Nephron progenitor cell (in vitro differentiated cells): Measurements from ENCODE around the gene BET1L.
A peak's percentile ranks its signal among the peaks of the same experiment; 100 is the strongest.

Experiments used
- DNase-seq: peaks from one replicate; pipeline ENCODE4 v3.0.0; 2021
- H3K27ac Mint-ChIP-seq: 2 replicates; pipeline ENCODE4 v1.8.0; 2021; ENCODE audit warnings: mild to moderate bottlenecking, moderate library complexity, mixed read lengths
- H3K27me3 Mint-ChIP-seq: 2 replicates; pipeline ENCODE4 v1.8.0; 2021; ENCODE audit warnings: mild to moderate bottlenecking, low read depth, mixed read lengths; ENCODE audit not compliant: poor library complexity
- H3K36me3 Mint-ChIP-seq: 2 replicates; pipeline ENCODE4 v1.8.0; 2021; ENCODE audit warnings: low read depth, mixed read lengths
- H3K4me1 Mint-ChIP-seq: 2 replicates; pipeline ENCODE4 v1.8.0; 2021; ENCODE audit warnings: mixed read lengths
- H3K4me3 Mint-ChIP-seq: 2 replicates; pipeline ENCODE4 v1.8.0; 2021; ENCODE audit warnings: mild to moderate bottlenecking, moderate library complexity, mixed read lengths
- H3K9me3 Mint-ChIP-seq: 2 replicates; pipeline ENCODE4 v1.8.0; 2021; ENCODE audit warnings: mild to moderate bottlenecking, moderate library complexity, mixed read lengths
- CTCF ChIP-seq: fragments of 200-600 bp; sonication (generic); IDR thresholded peaks from 2 replicates; pipeline ENCODE4 v1.5.0; 2021; ENCODE audit warnings: antibody characterized with exemption

The BET1L gene

GRCh38 chr11:207208-207862 lies at the start of gene BET1L, which contains the start of gene RIC8A:
BET1L (minus strand) TSS chr11:207399; CDS start chr11:207321, 78 bp downstream.
RIC8A (plus strand) TSS chr11:207708; CDS start chr11:208855, 1,147 bp downstream.
- Mint-ChIP-seq H3K4me3 (peak within 1 kb of the TSS; percentile 97), H3K36me3 (peaks cover 24% of the 10 kb centered on the region), H3K9me3 (no peaks in the 10 kb centered on the region), H3K27me3 (no peaks in the 10 kb centered on the region), H3K27ac (peak within 1 kb of the TSS; percentile 100), H3K4me1 (peaks cover 34% of the 10 kb centered on the region)
- no peak for TF ChIP-seq CTCF
- peak; percentile 97 for DNase-seq

- H3K27me3 Mint-ChIP-seq = peaks cover 15% of the 10 kb centered on the region
- H3K9me3 Mint-ChIP-seq = peaks cover 4% of the 10 kb centered on the region
- no peak overlapping the region for H3K27ac Mint-ChIP-seq
- peaks cover 26% of the 10 kb centered on the region for H3K36me3 Mint-ChIP-seq
- DNase-seq = no peak
- TF ChIP-seq CTCF = no peak
- H3K4me3 Mint-ChIP-seq = no peak overlapping the region
- H3K4me1 Mint-ChIP-seq = peaks cover 9% of the 10 kb centered on the region
These were observed 48.6 kb upstream of the BET1L start for GRCh38 chr11:255816-256215.

GRCh38 chr11:255176-255575 lies 48.0 kb upstream of the BET1L start:
- Mint-ChIP-seq H3K27me3 (peaks cover 8% of the 10 kb centered on the region), H3K27ac (no peak overlapping the region), H3K4me1 (peaks cover 11% of the 10 kb centered on the region), H3K36me3 (peaks cover 26% of the 10 kb centered on the region), H3K4me3 (no peak overlapping the region), H3K9me3 (no peaks in the 10 kb centered on the region)
- no peak for TF ChIP-seq CTCF
- no peak for DNase-seq

GRCh38 chr11:253886-254270 lies 46.7 kb upstream of the BET1L start:
- no peak for DNase-seq
- peaks cover 32% of the 10 kb centered on the region for H3K36me3 Mint-ChIP-seq

GRCh38 chr11:253160-253885 lies 46.1 kb upstream of the BET1L start:
- no peak overlapping the region for H3K4me3 Mint-ChIP-seq
- H3K9me3 Mint-ChIP-seq = no peaks in the 10 kb centered on the region
- peak overlapping the region; percentile 93 for H3K27ac Mint-ChIP-seq
- H3K4me1 Mint-ChIP-seq = peaks cover 11% of the 10 kb centered on the region
- TF ChIP-seq CTCF = no peak
- H3K27me3 Mint-ChIP-seq = peaks cover 7% of the 10 kb centered on the region
- H3K36me3 Mint-ChIP-seq = peaks cover 36% of the 10 kb centered on the region
- no peak for DNase-seq

More at GRCh38 chr11:253886-254270, 46.7 kb upstream of the BET1L start:
- TF ChIP-seq CTCF = no peak
- H3K9me3 Mint-ChIP-seq = no peaks in the 10 kb centered on the region
- peak overlapping the region; percentile 93 for H3K27ac Mint-ChIP-seq
- no peak overlapping the region for H3K4me3 Mint-ChIP-seq
- H3K4me1 Mint-ChIP-seq = peaks cover 11% of the 10 kb centered on the region
- H3K27me3 Mint-ChIP-seq = peaks cover 7% of the 10 kb centered on the region
